Posterior cingulate gyrus (tissue), 11 donors: ENCODE measurements around the gene PAWR.

Experiments used
- DNase-seq, 10 donors: peaks; one replicate each; pipeline versions ENCODE4 v3.0.0 to v3.0.0-alpha.2; 2020 to 2021; ENCODE audit warnings: mixed read lengths in 3 of 10
- intact Hi-C: fragments of 100-400 bp; cut with DNase I; formaldehyde crosslinking; loops from one replicate; pipeline ENCODE4 v1.15.1; 2023

Gene PAWR, protein sequence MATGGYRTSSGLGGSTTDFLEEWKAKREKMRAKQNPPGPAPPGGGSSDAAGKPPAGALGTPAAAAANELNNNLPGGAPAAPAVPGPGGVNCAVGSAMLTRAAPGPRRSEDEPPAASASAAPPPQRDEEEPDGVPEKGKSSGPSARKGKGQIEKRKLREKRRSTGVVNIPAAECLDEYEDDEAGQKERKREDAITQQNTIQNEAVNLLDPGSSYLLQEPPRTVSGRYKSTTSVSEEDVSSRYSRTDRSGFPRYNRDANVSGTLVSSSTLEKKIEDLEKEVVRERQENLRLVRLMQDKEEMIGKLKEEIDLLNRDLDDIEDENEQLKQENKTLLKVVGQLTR

DNA sequence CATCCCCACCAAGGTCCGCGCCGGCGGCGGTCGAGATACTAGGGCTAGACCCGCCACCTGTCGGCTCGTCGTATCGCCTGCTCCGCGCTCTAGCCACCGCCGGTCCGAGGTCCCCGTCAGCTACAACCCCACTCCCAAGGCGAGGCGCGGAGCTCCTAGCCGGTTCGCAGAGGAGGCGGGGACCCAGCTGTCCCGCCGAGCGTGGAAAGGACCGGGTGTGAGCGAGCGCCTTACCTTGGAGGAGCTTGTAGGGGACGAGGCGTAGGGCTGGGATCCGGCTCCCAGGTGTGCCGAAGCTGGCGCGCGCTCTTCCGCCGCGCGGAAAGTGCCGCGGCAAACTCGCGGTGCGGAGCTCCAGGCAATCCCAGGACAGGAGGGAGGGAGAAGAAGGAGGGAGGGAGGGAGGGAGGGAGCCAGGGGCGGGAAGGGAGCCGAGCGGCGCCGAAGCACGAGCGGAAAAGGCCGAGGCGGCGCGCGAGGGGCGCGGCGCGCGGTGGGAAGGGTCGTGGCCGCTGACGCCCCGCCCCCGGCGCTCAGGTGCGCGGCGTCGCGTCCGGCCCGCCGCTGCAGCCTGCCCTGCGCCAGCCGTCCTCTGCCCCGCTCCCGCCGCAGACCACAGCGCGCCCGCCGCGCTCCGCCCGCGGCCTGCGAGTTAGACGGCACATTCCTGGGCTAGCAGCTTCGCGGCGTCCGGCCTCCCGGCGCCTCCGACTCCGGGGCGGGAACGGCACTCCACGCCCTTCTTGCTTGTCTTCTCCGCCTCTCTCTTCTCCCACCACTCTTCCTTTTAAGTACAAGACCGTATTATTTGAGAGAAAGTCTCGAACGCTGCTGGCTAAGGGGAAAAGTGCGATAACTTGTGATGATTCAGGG is at the start of gene PAWR:
Gene PAWR (minus strand): TSS at position 327 of the 873 bp plus-strand sequence. CDS start 720 bp downstream, outside the sequence.
- peak in 5 of 10 donors; percentile 10 to 87 (median 52) for DNase-seq
- intact Hi-C loops, result no loop called here

- intact Hi-C loops, result loop anchor here (5.0 kb wide), 1 partner anchor 181 kb away; no protein-coding TSS in a partner anchor
- no peak for DNase-seq
Observed at GRCh38 chr12:79737875-79738718, 47.3 kb upstream of the PAWR start.

DNA sequence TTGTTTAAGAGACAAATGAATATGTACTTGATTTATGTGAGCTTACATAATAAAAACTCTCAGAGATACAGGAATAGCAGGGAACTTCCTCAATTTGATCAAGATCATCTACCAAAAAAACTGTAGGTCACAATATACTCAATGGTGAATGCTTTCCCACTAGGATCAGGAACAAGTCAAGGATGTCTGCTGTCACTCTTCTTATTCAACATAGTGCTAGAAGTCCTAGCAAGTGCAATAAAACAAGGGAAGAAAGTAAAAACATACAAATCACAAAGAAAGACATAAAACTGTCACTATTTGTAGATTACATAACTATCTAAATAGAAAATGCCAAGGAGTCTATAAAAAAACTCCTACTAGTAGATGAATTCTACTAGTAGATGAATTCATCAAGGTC is 41.9 kb upstream of the PAWR start:
- intact Hi-C loops, result no loop called here
- DNase-seq, result no peak

DNA sequence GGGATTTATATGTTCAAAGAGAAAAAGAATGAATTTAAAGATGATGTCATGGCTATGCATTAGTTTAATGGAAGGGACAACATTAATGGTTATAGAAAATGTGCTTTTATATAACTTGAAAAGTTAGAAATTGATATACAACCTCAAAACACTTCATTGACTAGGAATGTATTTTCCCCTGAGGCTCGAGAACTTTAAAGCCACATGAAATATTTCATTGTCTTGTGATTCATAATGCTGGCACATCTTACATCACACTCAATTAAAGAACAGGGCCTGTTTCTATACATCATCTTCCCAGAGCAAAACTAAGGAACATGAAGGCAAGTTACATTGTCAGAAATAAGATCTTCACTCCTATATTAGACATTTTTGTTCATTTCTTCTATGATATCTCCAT is 35.2 kb upstream of the PAWR start:
- intact Hi-C loops, result no loop called here
- DNase-seq, result no peak

DNA sequence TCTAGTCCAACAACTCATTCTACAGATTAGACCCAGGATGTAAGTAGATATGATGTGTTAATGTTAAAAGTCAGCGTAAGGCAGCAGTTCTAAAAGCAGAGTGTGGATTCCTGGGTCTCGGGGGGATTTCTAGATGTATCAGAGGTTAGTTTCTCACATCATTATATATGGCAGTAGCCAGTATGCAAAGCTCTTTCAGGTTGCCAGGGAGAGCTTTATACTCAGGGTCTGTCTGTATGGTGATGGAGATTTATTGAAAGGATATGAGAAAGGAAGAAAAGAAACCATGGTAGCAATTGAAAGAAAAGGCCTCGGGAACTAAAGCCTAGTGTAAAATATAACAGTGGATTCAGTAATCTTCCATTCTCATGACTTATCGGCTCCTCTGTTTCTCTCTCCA is 26.2 kb upstream of the PAWR start:
- no peak for DNase-seq
- intact Hi-C loops, result no loop called here

DNA sequence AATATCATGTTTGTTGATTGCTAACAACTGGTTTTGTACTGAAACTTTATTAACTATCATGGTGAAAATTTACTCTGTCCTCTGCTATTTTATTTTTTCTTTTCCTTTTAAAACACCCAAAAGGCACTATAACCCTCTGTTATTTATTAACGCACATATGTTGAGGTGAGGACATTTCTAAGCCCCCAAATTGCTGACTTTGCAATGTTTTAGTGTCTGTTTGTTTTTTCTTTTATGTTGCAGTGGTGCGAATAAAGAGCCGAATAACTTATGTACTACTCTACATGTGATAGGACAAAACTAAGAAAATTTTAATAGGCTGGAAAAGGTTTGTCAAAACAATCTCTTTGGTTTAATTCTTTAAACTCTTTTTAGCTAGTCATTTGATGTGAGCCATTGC is 24.5 kb upstream of the PAWR start:
- DNase-seq, result no peak
- intact Hi-C loops, result no loop called here

DNA sequence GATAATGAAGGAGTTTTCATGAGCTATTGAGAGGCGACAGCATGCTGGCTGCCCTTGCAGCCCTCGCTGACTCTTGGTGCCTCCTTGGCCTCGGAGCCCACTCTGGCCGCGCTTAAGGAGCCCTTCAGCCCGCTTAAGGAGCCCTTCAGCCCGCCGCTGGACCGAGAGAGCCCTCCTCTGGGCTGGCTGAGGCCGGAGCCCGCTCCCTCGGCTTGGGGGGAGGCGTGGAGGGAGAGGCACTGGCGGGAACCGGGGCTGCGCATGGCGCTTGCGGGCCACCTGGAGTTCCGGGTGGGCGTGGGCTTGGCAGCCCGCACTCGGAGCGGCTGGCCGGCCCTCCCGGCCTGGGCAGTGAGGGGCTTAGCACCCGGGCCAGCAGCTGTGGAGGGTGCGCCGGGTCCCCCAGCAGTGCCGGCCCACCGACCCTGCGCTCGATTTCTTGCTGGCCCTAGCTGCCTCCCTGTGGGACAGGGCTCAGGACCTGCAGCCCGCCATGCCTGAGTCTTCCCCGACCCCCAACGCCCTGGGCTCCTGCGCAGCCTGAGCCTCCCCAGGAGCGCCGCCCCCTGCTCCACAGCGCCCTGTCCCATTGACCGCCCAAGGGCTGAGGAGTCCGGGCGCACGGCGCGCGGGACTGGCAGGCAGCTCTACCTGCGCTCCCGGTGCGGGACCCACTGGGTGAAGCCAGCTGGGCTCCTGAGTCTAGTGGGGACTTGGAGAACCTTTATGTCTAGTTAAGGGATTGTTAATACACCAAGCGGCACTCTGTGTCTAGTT is 20.1 kb upstream of the PAWR start:
- intact Hi-C loops, result no loop called here
- peak in 2 of 10 donors; percentile 63 to 81 for DNase-seq

GRCh38 chr12:79707830-79708229 is 17.1 kb upstream of the PAWR start:
- no peak for DNase-seq
- intact Hi-C loops, result no loop called here

DNA sequence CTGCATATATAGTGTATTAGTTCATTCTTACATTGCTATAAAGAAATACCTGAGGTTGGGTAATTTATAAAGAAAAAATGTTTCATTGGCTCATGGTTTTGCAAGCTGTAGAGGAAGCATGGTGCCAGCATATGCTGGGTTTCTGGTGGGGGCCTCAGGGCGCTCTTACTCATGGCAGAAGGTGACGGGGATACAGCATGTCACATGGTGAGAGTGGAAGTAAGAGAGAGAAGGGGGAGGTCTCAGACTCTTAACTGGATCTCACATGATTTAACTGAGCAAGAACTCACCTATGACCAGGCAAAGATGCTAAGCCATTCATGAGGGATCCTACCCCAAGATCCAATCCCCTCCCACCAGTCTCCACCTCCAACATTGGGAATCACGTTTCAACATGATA is 15.9 kb upstream of the PAWR start:
- DNase-seq, result peak in 1 of 10 donors; percentile 28
- intact Hi-C loops, result no loop called here

DNA sequence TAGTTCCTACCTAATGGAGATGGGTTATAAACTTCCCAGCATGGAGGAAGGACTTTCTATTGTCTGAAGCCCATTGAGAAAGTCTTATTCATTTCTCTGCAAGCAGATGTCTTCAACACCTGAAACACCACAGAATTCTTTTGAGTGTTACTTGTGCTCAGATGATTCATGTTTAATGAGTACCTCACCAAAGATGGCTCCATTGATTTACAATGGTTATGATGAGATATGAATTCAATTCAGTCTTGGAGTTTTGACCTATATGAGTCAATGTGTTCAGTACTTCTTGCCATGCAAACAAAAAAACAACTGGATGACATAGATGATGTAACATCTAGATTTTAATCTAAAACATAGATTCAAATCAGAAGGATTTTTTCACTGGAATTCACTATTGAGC is 15.4 kb upstream of the PAWR start:
- intact Hi-C loops, result no loop called here
- no peak for DNase-seq

- intact Hi-C loops, result no loop called here
- DNase-seq, result no peak
Observed at GRCh38 chr12:79698966-79699365, 8.2 kb upstream of the PAWR start.

DNA sequence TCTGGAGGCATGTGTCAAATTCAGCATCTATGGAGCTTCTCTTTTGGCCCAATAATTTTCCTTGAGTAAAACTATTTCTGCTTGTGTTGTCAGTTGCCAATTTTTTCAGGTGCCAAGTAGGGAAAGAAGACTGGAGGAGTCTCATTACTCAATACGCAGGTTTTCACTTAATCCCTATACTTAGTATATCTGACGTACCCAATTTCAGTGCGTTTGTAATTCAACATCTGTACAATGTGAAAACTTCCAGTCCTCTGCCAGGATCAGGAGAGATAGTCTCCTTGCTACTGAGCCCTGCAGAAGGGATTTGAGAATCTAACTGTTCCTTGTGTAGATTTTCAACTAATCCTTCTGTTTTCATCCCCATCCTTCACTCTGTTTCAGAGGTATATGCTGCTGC is 5.7 kb upstream of the PAWR start:
- intact Hi-C loops, result no loop called here

GRCh38 chr12:79692860-79693577 is 2.3 kb upstream of the PAWR start:
- intact Hi-C loops, result no loop called here

More for the DNA sequence above, 5.7 kb upstream of the PAWR start:
- no peak for DNase-seq

DNA sequence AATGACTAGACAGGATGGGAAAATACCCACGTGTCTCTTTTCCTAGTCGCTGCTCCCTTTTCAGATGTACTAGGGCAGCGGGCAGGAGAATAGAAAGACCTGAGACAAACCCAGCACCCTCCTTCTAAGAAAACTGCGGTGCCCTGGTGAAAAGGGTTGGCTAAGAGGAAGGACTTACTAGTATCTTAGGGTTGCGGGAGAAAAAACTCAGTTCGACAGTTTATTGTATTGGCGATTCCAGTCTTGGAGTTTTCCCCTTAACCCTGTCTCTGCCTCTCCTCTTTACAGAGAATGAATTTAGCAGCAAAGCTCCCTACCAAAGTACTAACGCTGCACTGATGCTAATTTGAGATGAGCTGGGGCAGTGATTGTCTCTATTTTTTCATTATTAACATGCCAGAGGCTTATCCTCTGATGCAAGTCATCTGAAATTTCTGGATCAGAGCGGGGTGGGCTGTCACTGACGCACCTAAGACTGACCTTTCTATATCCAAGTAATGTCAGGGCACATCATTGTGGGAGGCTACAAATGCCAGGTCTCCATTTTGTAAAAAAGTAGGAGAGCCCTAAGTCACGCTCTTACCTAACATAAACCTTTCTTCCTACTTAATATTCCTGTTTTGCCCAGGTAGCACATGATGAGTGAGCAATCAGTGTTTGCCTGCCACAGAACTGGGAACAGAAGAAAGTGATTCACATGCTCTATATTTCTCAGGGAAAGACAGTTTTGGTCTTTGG is 916 bp upstream of the PAWR start:
- no peak for DNase-seq
- intact Hi-C loops, result no loop called here

More at GRCh38 chr12:79692860-79693577, 2.3 kb upstream of the PAWR start:
- DNase-seq, result no peak

GRCh38 chr12:79690142-79690637 is 574 bp downstream of the PAWR start:
- peak in 3 of 10 donors; percentile 26 to 83 (median 67) for DNase-seq
- intact Hi-C loops, result no loop called here

GRCh38 chr12:79689477-79690141 is 1.2 kb downstream of the PAWR start:
- intact Hi-C loops, result no loop called here
- peak in 3 of 10 donors; percentile 11 to 78 (median 62) for DNase-seq

- intact Hi-C loops, result no loop called here
- DNase-seq, result no peak
Observed at GRCh38 chr12:79689061-79689476, 1.7 kb downstream of the PAWR start.
